Measurements from ENCODE around the gene PLXNA3. TPM values are rescaled to one million over a fixed set of nuclear protein-coding genes. Genes with fewer than 3 reads are reported as not detected.

PLXNA3 gene
- total and polyA plus RNA-seq, 2 experiments from 2014 or later: 2.7 to 5.4 TPM

GRCh38 chrX:154445776-154446175, 12.3 kb upstream of the PLXNA3 start (continued):
- TF ChIP-seq ZNF462 (CRISPR knock-in tag; IDR thresholded peaks at IDR 0.05): no peak

- no peaks in the 10 kb centered on the region for H4K20me1 ChIP-seq (replicated peaks; ENCODE audit: insufficient read depth)
- peaks cover 7% of the 10 kb centered on the region for H3K27me3 Mint-ChIP-seq (ENCODE audit: insufficient read depth, low read depth, poor library complexity)
- no peak overlapping the region for H3K27ac Mint-ChIP-seq
- 0 out of 2 replicates have a peak, but pooled peaks cover 3% of the 10 kb centered on the region for H3K4me1 ChIP-seq (ENCODE audit: insufficient read depth)
- ATAC-seq (no peak), DNase-seq (ENCODE audit: low spot score) (no peak)
- H3K27me3 ChIP-seq (ENCODE audit: insufficient read depth): no peaks in the 10 kb centered on the region
- peaks cover 12% of the 10 kb centered on the region; the same call in 2 of the 3 replicates for H3K36me3 Mint-ChIP-seq (ENCODE audit: low read depth)
- H3K9me3 Mint-ChIP-seq: no peaks in the 10 kb centered on the region
- no peak overlapping the region for H3K4me3 ChIP-seq
- H3K79me2 ChIP-seq (replicated peaks; ENCODE audit: insufficient read depth): no peaks in the 10 kb centered on the region
- no peaks in the 10 kb centered on the region for H3K9me2 ChIP-seq (ENCODE audit: insufficient read depth)
- H3K4me3 Mint-ChIP-seq: peak overlapping the region; percentile 10; the same call in 1 of the 3 replicates
- no peak overlapping the region for H2AFZ ChIP-seq
- no peaks in the 10 kb centered on the region for H3F3A ChIP-seq (replicated peaks; ENCODE audit: low read depth)
- no peak overlapping the region for H3K4me2 ChIP-seq
- H3K36me3 ChIP-seq (ENCODE audit: insufficient read depth): no peaks in the 10 kb centered on the region
- no peak overlapping the region for H3K27ac ChIP-seq (ENCODE audit: low read depth)
- H3K4me1 Mint-ChIP-seq: no peaks in the 10 kb centered on the region
- no peak for TF ChIP-seq ZNF114 (CRISPR knock-in tag; IDR thresholded peaks at IDR 0.05)
- TF ChIP-seq, protein P1, sequence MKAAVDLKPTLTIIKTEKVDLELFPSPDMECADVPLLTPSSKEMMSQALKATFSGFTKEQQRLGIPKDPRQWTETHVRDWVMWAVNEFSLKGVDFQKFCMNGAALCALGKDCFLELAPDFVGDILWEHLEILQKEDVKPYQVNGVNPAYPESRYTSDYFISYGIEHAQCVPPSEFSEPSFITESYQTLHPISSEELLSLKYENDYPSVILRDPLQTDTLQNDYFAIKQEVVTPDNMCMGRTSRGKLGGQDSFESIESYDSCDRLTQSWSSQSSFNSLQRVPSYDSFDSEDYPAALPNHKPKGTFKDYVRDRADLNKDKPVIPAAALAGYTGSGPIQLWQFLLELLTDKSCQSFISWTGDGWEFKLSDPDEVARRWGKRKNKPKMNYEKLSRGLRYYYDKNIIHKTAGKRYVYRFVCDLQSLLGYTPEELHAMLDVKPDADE (IDR thresholded peaks at IDR 0.05): no peak
- TF ChIP-seq JUNB (IDR thresholded peaks at IDR 0.05; ENCODE audit: unreplicated experiment): no peak
- TF ChIP-seq NANOG (IDR thresholded peaks at IDR 0.05; ENCODE audit: borderline replicate concordance): no peak
- no peak for TF ChIP-seq ZNF462 (CRISPR knock-in tag; IDR thresholded peaks at IDR 0.05)
- TF ChIP-seq, protein P2, sequence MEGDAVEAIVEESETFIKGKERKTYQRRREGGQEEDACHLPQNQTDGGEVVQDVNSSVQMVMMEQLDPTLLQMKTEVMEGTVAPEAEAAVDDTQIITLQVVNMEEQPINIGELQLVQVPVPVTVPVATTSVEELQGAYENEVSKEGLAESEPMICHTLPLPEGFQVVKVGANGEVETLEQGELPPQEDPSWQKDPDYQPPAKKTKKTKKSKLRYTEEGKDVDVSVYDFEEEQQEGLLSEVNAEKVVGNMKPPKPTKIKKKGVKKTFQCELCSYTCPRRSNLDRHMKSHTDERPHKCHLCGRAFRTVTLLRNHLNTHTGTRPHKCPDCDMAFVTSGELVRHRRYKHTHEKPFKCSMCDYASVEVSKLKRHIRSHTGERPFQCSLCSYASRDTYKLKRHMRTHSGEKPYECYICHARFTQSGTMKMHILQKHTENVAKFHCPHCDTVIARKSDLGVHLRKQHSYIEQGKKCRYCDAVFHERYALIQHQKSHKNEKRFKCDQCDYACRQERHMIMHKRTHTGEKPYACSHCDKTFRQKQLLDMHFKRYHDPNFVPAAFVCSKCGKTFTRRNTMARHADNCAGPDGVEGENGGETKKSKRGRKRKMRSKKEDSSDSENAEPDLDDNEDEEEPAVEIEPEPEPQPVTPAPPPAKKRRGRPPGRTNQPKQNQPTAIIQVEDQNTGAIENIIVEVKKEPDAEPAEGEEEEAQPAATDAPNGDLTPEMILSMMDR (conservative IDR thresholded peaks at IDR 0.05; ENCODE audit: low read depth in 2 of 2): no peak
- TF ChIP-seq CREB1 (CRISPR knock-in tag; IDR thresholded peaks at IDR 0.05; ENCODE audit: low read depth): no peak
Observed at GRCh38 chrX:154446430-154446829, 11.7 kb upstream of the PLXNA3 start.

Data from GM23338 (cell line).